CD4-positive, alpha-beta T cell treated with Interleukin-4 for 4 hours (primary cell): Measurements from ENCODE around the gene FADS1.

Experiments
- DNase-seq: peaks from one replicate; pipeline ENCODE4 v3.0.0-alpha.2; 2020

FADS1 gene

DNA sequence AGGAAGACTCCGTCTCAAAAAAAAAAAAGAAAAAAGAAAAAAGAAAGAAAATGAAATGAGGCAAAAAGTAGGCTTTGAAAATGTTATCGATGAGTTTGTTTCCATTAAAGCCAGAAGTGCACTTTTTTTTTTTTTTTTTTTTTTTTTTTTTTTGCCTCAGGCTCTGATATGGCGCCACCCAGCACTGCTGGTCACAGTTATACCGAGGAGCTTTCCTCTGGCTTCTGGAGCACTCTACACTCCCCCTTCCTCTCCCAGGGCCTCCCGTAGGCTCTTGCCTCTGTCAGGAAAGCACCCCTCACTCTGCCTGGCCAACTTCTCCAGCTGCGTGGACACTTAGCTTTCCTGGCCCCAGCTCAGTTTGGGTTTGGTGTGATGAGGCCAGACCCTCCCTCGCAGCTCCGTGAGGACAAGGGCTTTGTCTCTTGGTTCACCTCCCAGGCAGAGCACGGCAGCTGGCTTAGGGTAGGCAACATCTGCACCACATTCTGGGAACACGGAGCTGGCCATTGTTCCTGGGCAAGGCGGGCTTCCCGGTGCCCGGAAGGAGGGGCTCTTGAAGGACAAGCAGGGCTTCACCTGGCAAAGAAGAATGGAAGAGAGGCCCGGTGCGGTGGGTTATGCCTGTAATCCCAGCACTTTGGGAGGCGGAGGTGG, 28.2 kb upstream of the FADS1 start:
- DNase-seq = no peak

DNA sequence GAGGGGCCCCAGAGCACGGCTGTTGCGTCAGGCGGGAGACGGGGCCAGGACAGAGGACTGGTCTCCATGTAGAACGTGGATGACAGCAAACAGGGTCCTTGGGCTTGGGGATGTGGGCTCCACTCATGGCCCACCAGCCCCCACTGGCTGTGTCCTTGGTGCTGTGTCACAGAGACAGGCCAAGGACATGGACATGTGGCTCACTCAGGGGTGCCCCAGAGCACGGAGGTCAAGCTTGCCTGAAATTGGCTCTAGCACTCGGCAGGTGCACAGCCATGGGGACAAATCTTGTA, 25.7 kb upstream of the FADS1 start:
- no peak for DNase-seq

DNA sequence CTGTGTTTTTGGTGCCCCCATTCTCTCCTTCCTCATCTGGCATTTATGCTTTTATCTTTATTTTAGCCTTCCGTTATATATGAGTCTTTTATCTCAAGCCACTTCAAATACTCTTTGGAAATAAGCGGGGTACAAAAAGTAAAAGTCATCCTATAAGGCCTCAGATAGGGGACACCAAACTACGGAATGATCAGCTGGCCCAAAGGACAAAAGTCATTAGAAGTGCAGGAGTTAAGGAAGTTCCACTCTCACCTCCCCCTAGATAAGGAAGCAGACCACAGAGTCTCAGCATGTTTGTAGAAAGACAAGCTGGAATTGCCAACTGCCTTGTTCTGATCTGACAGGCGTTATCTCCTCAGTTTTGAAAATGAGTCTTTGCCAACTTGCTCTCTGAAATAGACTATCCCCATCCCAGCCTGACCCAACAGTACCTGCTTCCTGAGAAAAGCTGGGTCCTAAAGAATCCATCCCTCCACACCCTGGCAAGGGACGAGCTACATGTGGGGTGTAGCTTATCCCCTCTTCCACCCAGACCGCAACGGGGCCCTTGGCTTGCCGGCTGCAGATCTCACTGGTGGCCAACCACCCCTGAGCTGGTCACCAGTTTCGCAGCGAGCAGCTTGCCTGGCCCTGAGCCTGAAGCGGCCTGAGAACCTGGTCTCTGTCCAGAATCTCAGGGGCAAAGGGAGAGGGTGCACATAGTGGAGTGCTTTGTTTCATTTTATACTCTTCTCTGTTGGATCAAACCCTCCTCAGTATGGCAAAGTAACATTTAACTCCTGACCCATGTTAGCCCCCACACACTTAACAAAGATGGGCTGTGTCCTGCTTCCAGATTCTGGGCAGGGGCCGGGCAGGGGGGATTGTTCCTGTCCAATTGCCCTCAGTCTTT, 25.1 kb upstream of the FADS1 start:
- DNase-seq = no peak

DNA sequence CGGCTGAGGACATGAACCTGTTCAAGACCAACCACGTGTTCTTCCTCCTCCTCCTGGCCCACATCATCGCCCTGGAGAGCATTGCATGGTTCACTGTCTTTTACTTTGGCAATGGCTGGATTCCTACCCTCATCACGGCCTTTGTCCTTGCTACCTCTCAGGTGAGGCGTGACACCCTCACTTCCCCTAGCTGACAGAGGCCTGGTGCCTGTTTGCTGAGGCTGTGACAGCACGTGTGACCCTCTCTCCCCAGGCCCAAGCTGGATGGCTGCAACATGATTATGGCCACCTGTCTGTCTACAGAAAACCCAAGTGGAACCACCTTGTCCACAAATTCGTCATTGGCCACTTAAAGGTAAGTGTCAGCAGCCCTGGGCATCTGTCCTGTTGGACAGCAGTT, 23.6 kb upstream of the FADS1 start:
- no peak for DNase-seq

DNA sequence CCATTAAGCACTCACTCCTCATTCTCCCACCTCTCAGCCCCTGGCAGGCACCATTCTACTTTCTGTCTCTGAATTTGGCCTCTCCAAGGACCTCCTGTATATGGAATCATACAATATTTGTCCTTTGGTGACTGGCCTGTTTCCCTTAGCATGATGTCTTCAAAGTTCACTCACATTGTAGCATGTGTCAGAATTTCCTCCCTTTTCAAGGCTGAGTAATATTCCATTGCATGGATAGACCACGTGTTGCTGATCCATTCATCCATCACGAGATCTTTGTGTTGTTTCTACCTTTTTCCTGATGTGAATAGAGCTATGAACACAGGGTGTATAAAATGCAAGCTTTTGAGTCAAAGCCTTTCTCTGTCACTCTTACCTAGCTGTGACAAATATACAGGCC, 22.9 kb upstream of the FADS1 start:
- no peak for DNase-seq

DNA sequence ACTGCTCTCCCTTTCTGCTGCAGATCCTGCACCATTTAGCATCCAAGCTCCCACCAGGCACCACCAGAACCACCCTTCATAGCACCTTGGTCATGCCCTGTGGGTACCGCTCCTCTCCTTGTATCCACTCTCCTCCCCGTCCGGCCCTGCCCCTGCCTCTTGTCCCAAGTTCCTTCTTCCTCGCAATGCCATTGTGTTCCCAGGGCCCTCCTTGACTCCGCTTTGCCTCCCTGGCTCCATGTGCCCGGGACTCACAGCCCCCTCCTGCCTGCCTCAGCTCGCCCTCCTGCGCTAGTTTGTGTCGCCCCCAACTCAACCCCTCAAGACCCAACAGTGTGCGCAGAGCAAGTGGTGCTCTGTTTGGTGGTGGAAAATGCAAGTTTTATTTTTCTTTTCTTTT, 22.1 kb upstream of the FADS1 start:
- no peak for DNase-seq

DNA sequence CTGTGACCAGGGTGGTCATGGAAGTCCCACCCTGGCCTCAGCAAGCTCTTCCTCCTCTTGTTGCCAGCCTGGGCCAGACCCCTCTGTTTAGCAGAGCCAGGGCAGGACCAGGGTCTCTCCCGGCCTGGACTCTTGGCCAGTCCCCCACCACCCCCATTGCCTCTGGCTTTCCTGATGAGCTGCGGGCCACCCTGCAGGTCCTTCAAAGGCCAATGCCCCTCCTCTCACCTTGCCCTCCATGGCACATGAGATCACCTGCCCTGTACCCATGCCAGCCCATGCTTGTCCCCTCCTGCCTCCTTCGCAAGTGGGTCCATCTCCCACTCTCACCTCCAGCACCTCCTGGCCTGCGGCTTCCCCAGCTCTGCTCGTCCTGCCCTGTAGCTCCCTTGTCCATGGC, 21.7 kb upstream of the FADS1 start:
- no peak for DNase-seq

DNA sequence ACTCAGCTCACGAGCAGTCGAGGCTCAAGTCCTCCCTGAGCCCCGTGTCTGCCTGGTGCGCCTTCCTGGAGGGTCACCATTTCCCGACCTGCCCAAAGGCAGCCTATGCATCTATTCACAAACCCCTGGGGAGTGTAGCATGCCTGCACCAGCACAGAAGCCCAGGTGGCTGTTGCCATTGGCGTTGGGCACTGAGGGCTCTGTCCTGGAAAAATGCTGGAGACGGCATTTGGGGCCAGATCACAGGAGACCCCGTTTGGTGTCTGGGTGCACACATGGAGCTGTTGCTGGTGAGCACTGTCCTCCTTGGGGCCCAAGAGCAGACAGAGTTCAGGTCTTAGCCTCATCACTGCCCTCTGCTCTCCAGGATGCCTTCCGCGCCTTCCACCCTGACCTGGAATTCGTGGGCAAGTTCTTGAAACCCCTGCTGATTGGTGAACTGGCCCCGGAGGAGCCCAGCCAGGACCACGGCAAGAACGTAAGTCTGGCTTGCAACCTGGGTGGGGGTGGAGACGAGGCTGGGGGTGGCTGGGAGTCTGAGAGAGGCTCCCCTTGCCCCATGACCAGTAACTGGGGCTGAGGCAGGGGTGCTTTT, 20.7 kb upstream of the FADS1 start:
- no peak for DNase-seq

DNA sequence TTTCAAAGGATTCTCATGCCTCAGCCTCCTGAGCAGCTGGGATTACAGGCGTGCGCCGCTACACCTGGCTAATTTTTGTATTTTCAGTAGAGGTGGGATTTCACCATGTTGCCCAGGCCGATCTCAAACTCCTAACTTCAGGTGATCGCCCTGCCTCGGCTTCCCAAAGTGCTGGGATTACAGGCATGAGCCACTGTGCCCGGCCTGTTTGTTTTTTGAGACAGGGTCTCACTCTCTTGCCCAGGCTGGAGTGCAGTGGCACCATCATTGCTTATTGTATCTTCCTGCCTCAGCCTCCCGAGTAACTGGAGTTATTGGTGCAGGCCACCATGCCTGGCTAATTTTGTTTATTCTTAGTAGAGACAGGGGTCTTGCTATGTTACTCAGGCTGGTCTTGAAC, 19.4 kb upstream of the FADS1 start:
- no peak for DNase-seq

DNA sequence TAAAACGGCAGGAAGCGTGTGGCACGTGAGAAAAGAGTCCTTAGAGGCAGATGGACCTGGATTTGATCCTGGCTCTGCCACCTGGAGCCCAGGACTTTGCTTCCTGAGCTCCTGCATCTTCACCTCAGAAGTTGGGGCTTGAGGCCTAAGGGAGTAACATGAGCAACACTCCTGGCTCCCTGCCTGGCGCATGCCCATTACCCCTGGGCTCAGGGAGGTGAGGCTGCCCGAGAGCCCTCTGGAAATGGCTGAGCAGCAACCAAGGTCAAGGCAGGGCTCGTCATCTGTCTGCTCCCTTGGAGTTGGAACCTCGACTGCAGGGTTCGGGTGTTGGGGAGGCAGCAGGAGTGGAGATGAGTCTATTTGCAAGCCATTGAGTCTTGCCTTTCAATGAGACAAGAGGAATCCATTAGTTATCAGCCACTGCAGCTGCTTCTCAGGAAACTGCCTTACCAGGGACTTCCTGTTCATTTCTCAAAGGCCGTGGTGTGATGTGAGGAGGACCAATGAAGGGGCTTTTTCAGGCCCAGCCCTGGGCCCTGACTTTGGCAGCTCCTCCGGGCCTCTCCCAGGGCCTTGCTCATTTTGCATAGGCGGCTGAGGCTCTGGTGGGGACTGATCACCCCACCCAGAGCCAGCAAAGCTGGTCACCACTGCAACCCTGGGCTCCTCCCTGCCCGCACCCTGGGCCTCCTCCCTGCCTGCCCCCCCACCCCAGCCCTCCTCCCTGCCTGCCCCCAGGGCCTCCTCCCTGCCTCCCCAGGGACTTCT, 17.7 kb upstream of the FADS1 start:
- DNase-seq = peak; percentile 62

DNA sequence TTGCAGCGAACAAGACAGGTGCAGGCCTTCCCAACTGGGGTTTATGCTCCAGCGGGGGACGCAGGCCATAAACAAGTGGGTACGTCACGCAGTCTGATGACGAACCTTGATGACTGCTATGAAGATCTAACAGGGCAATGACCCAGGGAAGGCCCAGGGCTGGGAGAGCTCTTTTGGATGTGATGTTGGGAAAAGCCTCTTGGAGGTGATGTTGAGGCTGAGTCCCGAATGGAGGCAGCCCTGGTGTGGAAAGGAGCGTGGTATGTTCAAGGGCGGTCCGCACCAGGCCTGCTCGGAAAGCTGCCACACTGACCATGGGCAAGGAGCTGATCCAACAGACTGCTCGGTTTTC, 17.1 kb upstream of the FADS1 start:
- no peak for DNase-seq

DNA sequence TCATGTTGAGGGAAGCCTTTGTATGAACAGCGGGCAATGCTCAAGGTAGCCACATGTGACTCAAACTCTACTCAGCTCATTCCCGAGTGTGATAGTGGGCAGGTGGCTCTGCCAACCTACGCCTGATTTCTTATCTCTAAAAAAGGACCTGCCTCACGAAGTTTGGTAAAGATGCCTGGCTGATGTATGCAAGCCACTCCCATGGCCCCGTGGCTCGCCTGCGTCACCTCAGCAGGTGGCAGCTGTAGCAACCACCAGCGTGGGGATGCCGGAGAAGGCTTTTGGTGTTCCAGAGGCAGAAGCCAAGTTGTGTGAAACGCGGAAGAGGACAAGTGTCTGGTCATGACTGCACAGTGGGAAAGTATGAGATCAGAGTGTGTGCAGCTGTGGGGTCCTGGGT, 16.7 kb upstream of the FADS1 start:
- DNase-seq = no peak

DNA sequence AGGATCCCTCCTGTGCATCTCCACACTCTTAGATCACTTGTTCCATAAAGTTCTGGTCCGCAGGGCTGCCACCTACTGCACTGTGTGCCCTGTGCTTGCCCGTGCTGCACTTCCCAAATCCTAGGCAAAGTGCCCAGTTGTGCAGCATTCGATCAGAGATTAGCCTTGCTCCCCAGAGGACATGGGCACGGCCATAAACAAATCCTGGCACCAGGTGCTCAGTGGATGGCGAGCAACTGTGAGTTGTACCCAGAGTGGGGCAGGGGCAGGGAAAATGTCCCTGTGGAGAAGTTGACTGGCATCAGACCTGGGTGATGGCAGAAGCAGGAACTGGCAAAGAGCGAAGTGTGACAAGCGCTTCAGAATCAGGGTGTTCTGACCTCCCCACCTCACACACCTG, 16.0 kb upstream of the FADS1 start:
- no peak for DNase-seq

DNA sequence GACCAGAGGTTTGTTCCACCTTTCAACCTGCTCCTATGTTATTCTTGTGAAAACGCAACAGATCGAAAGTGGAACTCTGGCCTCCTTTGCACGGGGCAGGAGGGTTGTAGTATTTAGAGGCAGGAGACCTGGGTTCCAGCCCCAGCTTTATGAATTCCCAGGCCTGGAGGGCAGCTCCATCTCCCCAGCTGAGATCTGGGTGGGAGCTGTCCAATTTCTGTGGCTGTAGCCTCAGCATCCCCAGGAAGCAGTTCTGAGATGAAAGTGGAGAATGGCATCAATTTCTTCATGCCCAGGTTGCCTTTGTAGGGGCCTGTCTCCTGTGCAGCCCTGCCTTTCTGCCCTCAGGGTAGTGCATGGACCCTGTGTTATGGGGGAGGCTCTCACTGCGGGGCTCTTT, 15.4 kb upstream of the FADS1 start:
- no peak for DNase-seq

DNA sequence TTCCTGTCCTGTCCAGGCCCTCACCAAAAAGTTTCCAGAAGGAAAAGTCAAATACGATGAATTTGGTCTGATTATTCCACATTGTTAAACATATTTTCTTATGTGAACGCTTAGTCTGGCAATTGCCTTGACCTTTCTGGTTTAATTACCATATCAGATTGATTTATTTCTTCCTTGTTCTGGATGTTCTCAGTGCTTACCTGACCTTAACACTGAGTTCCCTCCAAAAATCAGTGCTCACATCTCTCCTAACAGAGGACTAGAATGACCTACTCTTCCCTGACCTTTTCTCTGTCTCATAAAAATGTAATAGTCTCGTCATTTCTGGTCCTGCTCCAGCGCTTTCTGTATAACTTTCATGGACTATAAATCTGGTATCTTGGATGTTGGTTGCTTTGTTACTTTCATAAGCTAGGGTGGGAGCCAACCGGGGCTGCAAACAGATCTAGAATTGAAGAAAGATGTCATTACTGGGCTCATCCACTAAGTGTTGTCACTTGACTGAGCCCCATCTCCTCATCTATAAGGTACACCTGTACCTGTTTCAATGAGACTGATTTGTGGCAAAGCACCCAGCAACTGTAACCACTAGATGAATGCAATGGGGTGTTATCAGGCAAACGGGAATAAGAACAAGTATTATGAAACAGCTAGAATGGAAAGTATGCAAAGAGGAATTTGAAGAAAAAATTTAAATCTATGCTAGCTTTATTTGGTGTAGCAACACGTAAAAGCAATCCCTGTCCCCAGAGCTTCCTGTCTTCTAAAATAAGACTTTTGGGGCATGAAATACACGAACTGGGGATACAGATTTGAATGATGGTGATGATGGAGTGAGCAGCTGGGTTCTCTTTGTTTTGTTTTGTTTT, 13.7 kb upstream of the FADS1 start:
- DNase-seq = no peak

DNA sequence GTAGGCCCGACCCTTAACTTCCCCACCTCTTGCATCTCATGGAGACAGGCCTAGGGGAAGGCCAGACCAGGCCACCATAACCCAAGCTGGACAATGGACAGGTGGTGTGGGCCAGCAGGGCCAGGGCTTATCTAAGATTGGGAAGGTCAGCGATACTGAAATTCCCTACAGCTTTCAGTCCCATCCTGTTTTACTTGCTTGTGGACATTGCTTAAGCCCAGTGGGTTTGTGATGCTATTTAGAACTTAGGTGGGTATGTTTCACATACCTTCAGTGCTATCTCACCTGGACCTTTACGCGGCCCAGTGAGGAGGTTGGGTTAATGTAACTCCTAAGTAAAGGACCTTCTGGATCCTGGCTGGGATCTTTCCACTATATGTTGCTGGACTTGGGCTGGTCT, 13.0 kb upstream of the FADS1 start:
- DNase-seq = no peak

DNA sequence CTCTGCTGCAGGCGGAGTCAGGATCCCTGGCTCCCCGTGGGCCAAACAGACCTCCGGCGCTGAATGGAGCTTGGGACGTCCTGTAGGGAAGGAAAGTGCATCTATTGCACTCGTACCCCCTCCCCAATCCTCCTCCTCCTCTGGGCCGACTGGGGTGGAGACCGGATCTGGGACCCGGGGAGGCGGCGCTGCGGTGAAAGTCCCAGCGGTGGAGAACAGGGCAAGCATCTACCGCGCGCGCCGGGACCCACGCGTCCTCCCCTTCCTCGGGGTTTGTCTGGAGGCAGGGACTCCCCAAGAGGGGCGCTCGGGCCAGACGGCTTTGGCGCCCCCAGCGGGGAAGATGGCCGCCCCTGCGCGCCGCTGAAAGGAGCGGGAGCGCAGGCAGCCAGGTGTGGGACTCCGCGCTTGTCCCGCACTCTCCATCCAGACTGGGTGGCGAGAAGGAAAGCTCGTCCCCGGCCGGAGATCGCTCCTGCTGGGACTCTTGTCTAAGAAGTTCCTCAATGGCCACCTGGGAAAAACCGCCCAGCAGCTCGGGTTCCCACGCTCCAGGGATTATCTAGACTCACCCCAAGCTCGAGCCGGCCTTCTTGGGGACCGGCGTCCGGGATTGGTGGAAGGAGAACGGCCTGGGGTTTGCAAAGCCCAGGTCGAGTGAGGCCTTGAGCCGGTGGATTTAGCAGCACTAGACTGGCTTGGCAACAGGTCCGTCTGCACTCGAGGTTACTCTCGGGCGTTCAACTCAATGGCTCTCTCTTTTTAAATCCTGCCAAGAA, 12.0 kb upstream of the FADS1 start:
- no peak for DNase-seq

DNA sequence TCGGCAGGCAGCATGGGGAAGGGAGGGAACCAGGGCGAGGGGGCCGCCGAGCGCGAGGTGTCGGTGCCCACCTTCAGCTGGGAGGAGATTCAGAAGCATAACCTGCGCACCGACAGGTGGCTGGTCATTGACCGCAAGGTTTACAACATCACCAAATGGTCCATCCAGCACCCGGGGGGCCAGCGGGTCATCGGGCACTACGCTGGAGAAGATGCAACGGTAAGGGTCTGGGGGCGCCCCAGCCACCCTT, 11.5 kb upstream of the FADS1 start:
- no peak for DNase-seq

DNA sequence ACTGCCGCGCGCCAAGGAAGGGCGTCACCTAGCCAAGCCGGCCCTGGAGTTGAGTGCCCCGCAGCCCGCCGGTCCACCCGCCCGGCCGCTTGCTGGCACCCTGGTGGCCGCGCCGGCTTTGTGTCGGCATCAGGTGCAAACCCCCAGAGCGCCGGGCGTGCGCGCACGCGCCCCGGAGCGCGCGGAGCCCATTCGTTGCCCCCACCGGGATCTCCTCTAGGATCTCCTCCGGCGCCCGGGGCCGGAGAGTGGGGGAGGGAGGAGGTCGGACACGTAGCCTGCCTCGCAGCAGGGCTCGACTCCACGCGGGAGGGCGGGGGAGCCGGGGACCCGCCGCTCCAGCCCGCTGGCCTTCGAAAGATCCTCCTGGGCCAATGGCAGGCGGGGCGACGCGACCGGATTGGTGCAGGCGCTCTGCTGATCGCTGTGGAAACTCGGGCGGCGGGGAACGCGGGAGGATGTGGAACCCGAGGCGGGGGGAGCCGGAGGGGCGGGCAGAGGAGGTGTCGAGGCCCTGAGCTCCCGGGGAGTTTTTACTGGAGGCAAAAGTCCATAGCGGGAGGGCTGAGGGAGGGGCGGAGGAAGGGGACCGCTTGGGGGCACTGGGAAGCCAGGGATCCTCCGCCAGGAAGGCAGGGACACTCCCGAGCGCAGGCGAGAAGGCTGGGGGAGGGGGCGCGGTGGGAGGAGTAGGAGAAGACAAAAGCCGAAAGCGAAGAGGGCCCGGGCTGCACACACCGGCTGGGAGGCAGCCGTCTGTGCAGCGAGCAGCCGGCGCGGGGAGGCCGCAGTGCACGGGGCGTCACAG, 11.0 kb upstream of the FADS1 start, which contains the start of gene FADS2:
Gene FADS2 (plus strand): TSS at position 730 of the 808 bp plus-strand sequence. CDS start 91 bp downstream, outside the sequence.
- peak; percentile 33 for DNase-seq

DNA sequence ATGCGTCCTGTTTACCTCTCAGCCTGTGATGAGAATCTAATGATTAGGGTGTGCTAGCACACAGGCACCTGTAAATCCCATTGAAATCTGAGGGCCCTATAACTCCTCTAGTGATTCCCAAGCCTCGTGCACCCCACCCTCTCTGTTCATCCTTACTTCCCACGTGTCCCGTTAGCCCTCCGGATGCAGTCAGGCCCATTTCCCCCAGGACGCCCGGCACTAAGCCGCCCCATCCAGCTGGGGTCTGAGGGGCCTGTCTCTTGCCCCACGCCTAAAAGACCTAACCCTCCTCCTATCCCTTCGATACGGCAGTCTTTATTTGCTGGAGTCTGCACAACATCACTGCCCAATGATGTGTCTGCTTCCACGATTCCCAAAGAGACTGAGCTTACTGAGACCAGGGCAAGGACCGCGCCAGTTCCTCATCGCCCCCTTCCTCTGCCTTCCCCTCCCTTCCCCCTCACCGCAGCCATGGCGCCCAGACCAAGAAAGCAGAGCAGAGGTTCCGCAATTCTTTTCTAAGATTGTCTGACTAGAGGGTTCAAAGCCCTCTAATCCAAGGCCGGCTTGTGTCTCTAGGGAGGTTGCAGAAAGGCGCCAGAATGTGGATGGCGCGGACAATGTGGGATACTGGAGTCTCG, 10.2 kb upstream of the FADS1 start:
- no peak for DNase-seq

DNA sequence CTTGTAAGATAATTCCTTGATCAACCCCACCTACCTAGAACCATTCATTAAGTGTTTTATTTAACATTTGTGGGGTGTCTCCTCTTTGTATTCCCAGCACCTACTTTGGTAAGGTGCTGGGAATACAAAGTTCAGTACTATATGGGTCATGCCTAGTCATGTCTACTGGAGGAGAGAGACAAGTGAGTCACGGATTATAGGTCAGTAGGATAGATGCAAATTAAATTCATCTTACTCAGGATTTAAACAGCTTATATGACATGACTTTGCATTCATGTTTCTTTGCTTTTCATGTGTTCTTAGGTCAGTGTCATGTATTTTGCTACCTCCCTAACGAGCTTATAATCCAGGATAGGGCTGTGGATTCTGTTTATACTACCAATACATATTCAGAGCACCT, 3.4 kb upstream of the FADS1 start:
- no peak for DNase-seq
